Tibial artery (tissue), 4 donors: Measurements from ENCODE around the gene GGNBP2.

Experiments
- DNase-seq, 2 donors: peaks; one replicate each; pipeline ENCODE4 v3.0.0-alpha.2; 2019
- H3K27ac ChIP-seq, 2 donors: fragments of 200-600 bp; sonication (generic) in 1 of 2; 1 replicate in 1 of 2; 2 replicates in 1 of 2; pipeline ENCODE4 v1.5.1; 2018 to 2019; ENCODE audit warnings: mild to moderate bottlenecking in 1 of 2
- H3K27me3 ChIP-seq, 2 donors: fragments of 200-600 bp; sonication (generic) in 1 of 2; one replicate each; pipeline versions ENCODE4 v1.5.1 to v1.6.0; 2016 to 2019
- H3K36me3 ChIP-seq, 3 donors: fragments of 200-600 bp; sonication (generic) in 2 of 3; one replicate each; pipeline ENCODE4 v1.5.1; 2016 to 2019; ENCODE audit warnings: mild to moderate bottlenecking in 2 of 3
- H3K4me1 ChIP-seq, 4 donors: fragments of 200-600 bp; sonication (generic) in 2 of 4; 1 replicate in 3 of 4; 2 replicates in 1 of 4; pipeline ENCODE4 v1.5.1; 2016 to 2019
- H3K4me3 ChIP-seq, 2 donors: fragments of 200-600 bp; sonication (generic) in 1 of 2; 1 replicate in 1 of 2; 2 replicates in 1 of 2; pipeline ENCODE4 v1.5.1; 2018 to 2019; ENCODE audit warnings: mild to moderate bottlenecking in 2 of 2
- H3K9me3 ChIP-seq, 3 donors: fragments of 200-600 bp; sonication (generic) in 1 of 3; one replicate each; pipeline ENCODE4 v1.5.1; 2016 to 2019
- intact Hi-C: fragments of 100-400 bp; cut with DNase I; formaldehyde crosslinking; loops from one replicate; pipeline ENCODE4 v1.15.0; 2023; ENCODE audit warnings: low total_unique reads
- TF ChIP-seq, protein P1 (sequence below), 2 experiments: fragments of 200-600 bp in 1 of 2; fragments of 450-650 bp in 1 of 2; IDR thresholded peaks; one replicate each; pipeline ENCODE4 v1.5.1; 2017 to 2019; ENCODE audit warnings: antibody characterized with exemption in 2 of 2, mild to moderate bottlenecking in 1 of 2, moderate library complexity in 1 of 2

GGNBP2 gene

GRCh38 chr17:36545465-36546417 lies 1.0 kb downstream of the GGNBP2 start:
- DNase-seq: peak; percentile 97 to 99
- Histone ChIP-seq H3K9me3 (no peaks in the 10 kb centered on the region), H3K4me1 (peaks cover 0 to 57% (median 36%) of the 10 kb centered on the region in 4 donors), H3K36me3 (peaks cover 0 to 4% (median 0%) of the 10 kb centered on the region in 3 donors), H3K27ac (peak overlapping the region; percentile 98 to 99), H3K4me3 (peak overlapping the region; percentile 82 to 97), H3K27me3 (no peaks in the 10 kb centered on the region)
- intact Hi-C loops: loop anchor here (5.0 kb wide), 1 partner anchor 47 kb away; the partner anchor contains the start of gene DHRS11
- TF ChIP-seq, protein P1, sequence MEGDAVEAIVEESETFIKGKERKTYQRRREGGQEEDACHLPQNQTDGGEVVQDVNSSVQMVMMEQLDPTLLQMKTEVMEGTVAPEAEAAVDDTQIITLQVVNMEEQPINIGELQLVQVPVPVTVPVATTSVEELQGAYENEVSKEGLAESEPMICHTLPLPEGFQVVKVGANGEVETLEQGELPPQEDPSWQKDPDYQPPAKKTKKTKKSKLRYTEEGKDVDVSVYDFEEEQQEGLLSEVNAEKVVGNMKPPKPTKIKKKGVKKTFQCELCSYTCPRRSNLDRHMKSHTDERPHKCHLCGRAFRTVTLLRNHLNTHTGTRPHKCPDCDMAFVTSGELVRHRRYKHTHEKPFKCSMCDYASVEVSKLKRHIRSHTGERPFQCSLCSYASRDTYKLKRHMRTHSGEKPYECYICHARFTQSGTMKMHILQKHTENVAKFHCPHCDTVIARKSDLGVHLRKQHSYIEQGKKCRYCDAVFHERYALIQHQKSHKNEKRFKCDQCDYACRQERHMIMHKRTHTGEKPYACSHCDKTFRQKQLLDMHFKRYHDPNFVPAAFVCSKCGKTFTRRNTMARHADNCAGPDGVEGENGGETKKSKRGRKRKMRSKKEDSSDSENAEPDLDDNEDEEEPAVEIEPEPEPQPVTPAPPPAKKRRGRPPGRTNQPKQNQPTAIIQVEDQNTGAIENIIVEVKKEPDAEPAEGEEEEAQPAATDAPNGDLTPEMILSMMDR (IDR thresholded peaks at IDR 0.05): peak in 1 of 2 experiments; percentile 16

DNA sequence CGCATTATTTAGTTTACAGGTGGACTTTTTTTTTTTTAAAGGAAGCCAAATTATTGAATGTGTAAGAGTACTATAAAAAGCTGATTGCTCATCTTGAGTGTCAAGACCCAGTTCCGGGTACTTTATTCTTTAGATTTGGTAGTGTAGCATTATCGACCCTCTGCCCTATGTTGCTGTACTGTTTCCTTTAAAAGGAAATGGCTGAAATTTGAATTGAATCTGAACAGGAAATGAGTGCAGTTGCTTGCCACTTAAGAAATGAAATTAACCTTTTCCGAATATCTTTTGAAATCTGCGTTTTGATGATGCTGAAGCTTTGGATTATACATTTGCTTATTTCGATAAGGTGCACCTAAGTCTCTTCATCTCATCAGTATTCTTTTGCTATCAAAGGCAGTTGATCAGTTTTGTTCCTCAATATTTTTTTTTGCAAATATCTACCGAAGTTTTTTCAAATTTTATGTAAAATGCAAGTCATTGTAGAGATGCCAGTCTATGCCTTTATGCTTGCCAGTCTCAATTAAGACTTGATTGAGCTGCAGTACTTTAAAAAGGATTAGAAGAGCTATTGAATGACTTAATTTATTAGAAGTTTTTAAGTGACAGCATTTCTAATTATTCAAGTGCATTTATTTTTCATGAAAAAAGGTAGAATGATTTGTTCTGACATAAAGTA lies 1.8 kb downstream of the GGNBP2 start:
- H3K4me1 ChIP-seq: peaks cover 0 to 64% (median 36%) of the 10 kb centered on the region in 4 donors
- TF ChIP-seq, protein P1 (IDR thresholded peaks at IDR 0.05): no peak
- H3K27ac ChIP-seq: peak overlapping the region; percentile 98 to 99
- no peaks in the 10 kb centered on the region for H3K27me3 ChIP-seq
- intact Hi-C loops: loop anchor here (5.0 kb wide), 1 partner anchor 46 kb away; the partner anchor contains the start of gene DHRS11
- DNase-seq: no peak
- H3K9me3 ChIP-seq: no peaks in the 10 kb centered on the region
- peak overlapping the region; percentile 82 to 97 for H3K4me3 ChIP-seq
- H3K36me3 ChIP-seq: peaks cover 0 to 4% (median 0%) of the 10 kb centered on the region in 3 donors

DNA sequence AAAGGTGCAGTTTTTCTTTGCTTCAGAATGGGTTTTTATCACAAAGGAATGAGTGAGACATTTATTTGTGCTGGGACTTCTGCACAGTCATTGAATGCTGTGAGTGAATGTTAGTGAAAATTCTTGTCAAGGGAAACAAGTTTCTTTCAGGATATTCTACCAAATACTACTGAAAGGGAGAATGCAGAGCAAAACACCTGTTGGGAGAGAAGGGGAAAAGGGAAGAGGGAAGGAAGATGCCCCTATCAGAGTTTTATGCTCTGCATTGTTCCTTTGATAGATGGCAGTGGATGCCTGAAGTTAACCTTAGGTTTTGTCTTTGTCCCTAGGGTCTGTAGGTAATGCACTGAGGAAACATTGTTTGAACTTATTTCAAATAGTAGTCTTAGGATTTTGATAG lies 3.1 kb downstream of the GGNBP2 start:
- intact Hi-C loops: loop anchor here (5.0 kb wide), 1 partner anchor 45 kb away; the partner anchor contains the start of gene DHRS11

DNA sequence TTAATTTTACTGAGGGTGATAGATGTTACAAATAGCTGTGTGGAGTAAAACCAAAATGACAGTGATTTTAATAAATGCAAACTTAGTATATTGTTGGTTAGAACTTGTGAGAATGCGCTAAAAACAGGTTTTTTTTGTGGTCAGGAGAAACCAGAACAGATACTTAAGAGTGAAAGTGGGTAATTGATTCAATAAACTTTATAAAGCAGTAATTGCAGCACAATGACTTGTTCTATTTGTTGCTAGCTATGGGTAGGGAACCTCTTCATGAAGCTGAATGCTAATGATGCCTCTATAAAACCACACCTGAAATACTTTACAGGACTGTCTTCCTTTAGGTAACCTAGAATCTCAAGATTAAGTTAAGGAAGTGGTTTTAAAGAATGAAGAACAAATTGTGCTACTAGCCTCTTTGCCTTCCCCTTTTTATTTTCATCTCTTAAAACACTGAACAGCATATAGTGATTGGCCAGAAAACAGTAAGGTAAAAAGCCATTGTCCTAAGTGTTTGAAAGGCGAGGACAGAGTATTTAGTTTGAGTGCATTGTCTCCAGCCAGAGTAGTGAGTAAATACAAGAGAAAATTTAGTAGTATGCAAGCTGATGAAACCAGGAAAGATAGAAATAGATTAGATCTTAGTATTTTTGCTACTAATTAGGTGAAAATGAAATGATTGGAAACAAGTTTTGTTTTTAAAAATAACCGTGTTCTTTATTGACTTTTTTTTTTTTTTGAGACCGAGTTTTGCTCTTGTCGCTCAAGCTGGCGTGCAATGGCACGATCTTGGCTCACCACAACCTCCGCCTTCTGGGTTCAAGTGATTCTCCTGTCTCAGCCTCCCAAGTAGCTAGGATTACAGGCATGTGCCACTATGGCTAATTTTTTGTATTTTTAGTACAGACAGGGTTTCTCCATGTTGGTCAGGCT lies 6.0 kb downstream of the GGNBP2 start:
- Histone ChIP-seq H3K27me3 (no peaks in the 10 kb centered on the region), H3K4me1 (peaks cover 0 to 87% (median 32%) of the 10 kb centered on the region in 4 donors), H3K36me3 (peaks cover 0 to 6% (median 4%) of the 10 kb centered on the region in 3 donors), H3K4me3 (no peak overlapping the region), H3K9me3 (no peaks in the 10 kb centered on the region), H3K27ac (no peak overlapping the region)
- TF ChIP-seq, protein P1 (IDR thresholded peaks at IDR 0.05): no peak
- DNase-seq: no peak
- intact Hi-C loops: no loop called here

More for the DNA sequence above, 3.1 kb downstream of the GGNBP2 start:
- Histone ChIP-seq H3K4me3 (no peak overlapping the region), H3K27ac (peak overlapping the region in 1 of 2 donors; percentile 98), H3K9me3 (no peaks in the 10 kb centered on the region), H3K36me3 (peaks cover 0 to 4% (median 0%) of the 10 kb centered on the region in 3 donors), H3K4me1 (peaks cover 0 to 72% (median 36%) of the 10 kb centered on the region in 4 donors), H3K27me3 (no peaks in the 10 kb centered on the region)
- TF ChIP-seq, protein P1 (IDR thresholded peaks at IDR 0.05): no peak
- no peak for DNase-seq

GRCh38 chr17:36553459-36553858 lies 8.7 kb downstream of the GGNBP2 start:
- Histone ChIP-seq H3K4me1 (peaks cover 0 to 63% (median 11%) of the 10 kb centered on the region in 4 donors), H3K9me3 (no peaks in the 10 kb centered on the region), H3K36me3 (peaks cover 18 to 31% (median 22%) of the 10 kb centered on the region in 3 donors), H3K27ac (no peak overlapping the region), H3K27me3 (no peaks in the 10 kb centered on the region), H3K4me3 (no peak overlapping the region)
- TF ChIP-seq, protein P1 (IDR thresholded peaks at IDR 0.05): no peak
- intact Hi-C loops: no loop called here
- no peak for DNase-seq
